ENCODE measurements around the gene IDH3A. TPM values are rescaled to one million over a fixed set of nuclear protein-coding genes. Genes with fewer than 3 reads are reported as not detected.

IDH3A gene
- total RNA-seq, 1 experiment from 2014 or later: 74.8 TPM

- no peak for DNase-seq (ENCODE audit: low read depth)
These were observed 52.4 kb downstream of the IDH3A start for GRCh38 chr15:78201281-78202190.

GRCh38 chr15:78203346-78204225, 54.4 kb downstream of the IDH3A start:
- DNase-seq (ENCODE audit: low read depth): no peak

- DNase-seq (ENCODE audit: low read depth): no peak
These were observed 55.5 kb downstream of the IDH3A start for GRCh38 chr15:78204351-78205309.

- no peak for DNase-seq (ENCODE audit: low read depth)
These were observed 56.2 kb downstream of the IDH3A start for GRCh38 chr15:78205337-78205736.

GRCh38 chr15:78205856-78206255, 56.7 kb downstream of the IDH3A start:
- DNase-seq (ENCODE audit: low read depth): no peak

GRCh38 chr15:78206326-78207109, 57.4 kb downstream of the IDH3A start:
- DNase-seq (ENCODE audit: low read depth): no peak

GRCh38 chr15:78207110-78207458, 57.9 kb downstream of the IDH3A start:
- no peak for DNase-seq (ENCODE audit: low read depth)

- DNase-seq (ENCODE audit: low read depth): no peak
These were observed 58.6 kb downstream of the IDH3A start for GRCh38 chr15:78207641-78208340.

- no peak for DNase-seq (ENCODE audit: low read depth)
These were observed 59.2 kb downstream of the IDH3A start for GRCh38 chr15:78208341-78208844.

- no peak for DNase-seq (ENCODE audit: low read depth)
These were observed 59.9 kb downstream of the IDH3A start for GRCh38 chr15:78208887-78209645.

- no peak for DNase-seq (ENCODE audit: low read depth)
These were observed 60.6 kb downstream of the IDH3A start for GRCh38 chr15:78209646-78210348.

GRCh38 chr15:78210349-78210717, 61.2 kb downstream of the IDH3A start:
- no peak for DNase-seq (ENCODE audit: low read depth)

- no peak for DNase-seq (ENCODE audit: low read depth)
These were observed 62.2 kb downstream of the IDH3A start for GRCh38 chr15:78211189-78211921.

GRCh38 chr15:78212008-78212407, 62.8 kb downstream of the IDH3A start:
- no peak for DNase-seq (ENCODE audit: low read depth)

- peak; percentile 93 for DNase-seq (ENCODE audit: low read depth)
These were observed 63.6 kb downstream of the IDH3A start for GRCh38 chr15:78212546-78213424.

- DNase-seq (ENCODE audit: low read depth): no peak
These were observed 64.2 kb downstream of the IDH3A start for GRCh38 chr15:78213425-78213750.

- DNase-seq (ENCODE audit: low read depth): no peak
These were observed 64.8 kb downstream of the IDH3A start for GRCh38 chr15:78213956-78214355.
